ENCODE results near the gene DLG2. TPM values are rescaled to one million over a fixed set of nuclear protein-coding genes. Genes with fewer than 3 reads are reported as not detected.
"Not testable (repeated sequence)": the region's sequence is repeated elsewhere in the genome, so short reads cannot be mapped to it uniquely, and the experiment has no call there.

The DLG2 gene
- total RNA-seq, 1 experiment from 2014 or later = not detected

DNA sequence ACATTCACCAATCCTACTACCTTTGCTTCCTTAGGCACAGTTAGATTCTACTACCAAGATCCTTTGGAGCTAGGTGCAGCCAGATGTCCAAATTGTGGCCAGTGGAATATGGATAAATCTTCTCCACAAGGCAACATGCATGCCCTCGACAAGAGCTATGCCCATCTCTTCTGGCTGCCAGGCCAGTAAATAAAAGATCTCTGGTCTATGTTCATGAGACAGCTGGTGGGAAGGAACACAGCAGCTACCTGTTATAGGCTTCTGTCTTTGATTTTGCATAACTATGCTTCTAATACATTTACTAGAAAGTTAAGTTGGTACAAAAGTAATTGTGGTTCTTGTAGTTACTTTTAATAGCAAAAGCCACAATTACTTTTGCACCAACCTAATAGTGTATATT lies 182.7 kb downstream of the DLG2 start:
- no peak for DNase-seq (ENCODE audit: low read depth)

DNA sequence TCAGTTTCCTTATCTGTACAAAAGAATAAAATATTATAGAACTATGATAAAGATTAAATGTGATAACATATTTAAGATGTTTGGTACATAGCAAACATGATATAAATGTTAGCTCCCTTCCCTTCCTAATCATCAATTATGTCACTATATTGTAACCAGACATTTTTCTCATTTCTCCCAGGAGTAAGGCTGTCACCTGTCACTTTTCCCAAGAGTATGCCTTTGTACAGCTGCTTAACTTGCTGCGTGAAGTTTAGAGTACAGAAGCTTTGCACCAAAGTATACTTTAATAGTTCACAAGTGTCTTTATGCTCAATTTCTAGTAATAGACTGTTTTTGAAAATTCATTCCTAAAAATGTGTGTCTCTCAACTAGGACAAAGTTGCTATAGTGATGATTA lies 186.9 kb downstream of the DLG2 start:
- no peak for DNase-seq (ENCODE audit: low read depth)

DNA sequence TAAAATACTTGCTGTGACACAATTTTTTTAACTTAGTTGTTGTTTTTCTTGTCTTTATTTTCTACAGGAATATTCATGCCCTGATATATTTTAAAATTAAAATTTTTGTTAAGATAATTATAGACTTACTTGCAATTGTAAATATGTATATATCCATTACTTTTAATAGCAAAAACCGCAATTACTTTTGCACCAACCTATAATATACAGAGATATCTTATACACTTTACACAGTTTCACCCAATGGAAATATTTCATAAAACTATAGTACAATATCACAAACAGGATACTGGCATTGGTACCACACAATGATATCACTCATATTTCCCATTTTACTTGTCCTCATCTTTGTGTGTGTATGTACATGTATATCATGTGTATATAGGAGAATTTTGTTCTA lies 188.8 kb downstream of the DLG2 start:
- no peak for DNase-seq (ENCODE audit: low read depth)

DNA sequence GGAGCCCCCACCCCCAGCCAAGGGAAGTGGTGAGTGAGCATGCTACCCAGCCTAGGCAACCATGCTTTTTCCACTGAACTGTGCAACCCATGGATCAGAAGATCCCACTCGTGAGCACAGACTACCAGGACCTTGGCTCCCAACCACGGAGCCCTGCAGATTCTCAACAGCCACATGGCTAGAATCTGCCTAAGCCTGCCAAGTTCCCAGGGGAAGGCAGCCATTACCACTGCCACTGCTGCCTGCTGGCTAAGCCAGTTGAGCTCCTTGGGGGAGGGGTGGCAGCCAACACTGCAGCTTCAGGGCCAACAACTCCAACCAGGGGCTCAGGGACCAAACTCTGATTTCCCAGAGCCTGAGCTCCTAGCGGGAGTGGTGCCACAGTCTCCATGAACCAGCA lies 195.8 kb downstream of the DLG2 start:
- DNase-seq (ENCODE audit: low read depth) = no peak

DNA sequence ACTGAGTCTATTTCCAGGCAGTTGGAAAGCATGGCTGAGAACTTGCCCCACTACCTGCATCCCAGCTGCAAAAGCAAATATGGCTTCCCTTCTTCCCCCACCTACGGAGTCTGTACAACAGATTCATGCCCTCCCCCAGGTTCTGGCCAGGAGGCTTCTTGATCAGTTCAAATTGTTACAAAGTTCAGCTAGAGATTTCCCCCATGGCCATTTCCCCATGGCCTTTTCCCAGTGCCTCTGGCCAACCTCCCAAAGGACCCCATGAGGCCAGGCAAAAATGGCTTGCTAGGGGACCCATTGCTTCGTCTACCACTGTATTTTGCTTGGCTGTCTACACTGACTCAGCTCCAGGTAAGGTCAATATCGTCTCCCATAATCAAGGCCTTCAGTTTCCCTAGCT lies 203.3 kb downstream of the DLG2 start:
- no peak for DNase-seq (ENCODE audit: low read depth)

DNA sequence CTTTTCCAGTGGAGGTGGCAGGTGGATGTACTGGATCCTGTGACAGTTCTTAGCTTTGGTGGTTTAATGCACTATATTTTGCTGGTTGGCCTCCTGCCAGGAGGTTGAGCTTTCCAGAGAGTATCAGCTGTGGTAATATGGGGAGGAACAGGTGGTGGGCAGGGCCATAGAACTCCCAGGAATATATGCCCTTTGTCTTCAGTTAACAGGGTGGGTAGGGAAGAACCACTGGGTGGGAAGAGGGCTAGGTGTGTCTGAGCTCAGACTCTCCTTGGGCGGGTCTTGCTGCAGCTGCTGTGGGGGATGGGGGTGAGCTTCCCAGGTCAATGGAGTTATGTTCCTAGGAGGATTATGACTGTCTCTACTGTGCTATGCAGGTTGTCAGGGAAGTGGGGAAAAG lies 203.8 kb downstream of the DLG2 start:
- no peak for DNase-seq (ENCODE audit: low read depth)

DNA sequence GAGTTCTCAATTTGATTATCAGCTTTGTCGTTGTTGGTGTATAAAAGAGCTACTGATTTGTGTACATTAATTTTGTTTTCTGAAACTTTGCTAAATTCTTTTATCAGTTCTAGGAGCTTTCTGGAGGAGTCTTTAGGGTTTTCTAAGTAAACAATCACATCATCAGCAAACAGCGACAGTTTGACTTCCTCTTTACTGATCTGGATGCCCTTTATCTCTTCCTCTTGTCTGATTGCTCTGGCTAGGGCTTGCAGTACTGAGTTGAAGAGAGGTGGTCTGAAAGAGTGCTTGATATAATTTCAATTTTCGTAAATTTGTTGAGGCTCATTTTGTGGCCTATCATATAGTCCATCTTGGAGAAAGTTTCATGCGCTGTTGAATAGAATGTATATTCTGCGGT lies 213.0 kb downstream of the DLG2 start:
- no peak for DNase-seq (ENCODE audit: low read depth)

DNA sequence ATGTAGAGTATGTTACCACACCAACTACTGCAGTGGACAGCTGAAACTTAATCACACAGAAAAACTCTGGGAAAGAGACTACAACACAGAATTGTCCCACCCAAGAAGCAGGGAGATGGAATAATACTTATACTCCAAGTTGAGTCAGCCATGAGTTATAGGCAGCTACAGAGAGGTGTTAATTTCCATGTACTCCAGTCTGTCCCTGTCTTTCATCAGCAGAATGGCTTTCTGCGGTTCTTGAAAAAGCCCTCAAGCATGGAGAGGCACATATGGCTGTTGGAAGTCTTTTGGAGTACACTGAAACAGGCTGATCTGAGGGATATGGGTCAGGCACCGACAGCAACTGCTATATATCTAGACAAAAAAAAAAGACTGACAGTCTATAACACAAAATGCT lies 219.5 kb downstream of the DLG2 start:
- no peak for DNase-seq (ENCODE audit: low read depth)

DNA sequence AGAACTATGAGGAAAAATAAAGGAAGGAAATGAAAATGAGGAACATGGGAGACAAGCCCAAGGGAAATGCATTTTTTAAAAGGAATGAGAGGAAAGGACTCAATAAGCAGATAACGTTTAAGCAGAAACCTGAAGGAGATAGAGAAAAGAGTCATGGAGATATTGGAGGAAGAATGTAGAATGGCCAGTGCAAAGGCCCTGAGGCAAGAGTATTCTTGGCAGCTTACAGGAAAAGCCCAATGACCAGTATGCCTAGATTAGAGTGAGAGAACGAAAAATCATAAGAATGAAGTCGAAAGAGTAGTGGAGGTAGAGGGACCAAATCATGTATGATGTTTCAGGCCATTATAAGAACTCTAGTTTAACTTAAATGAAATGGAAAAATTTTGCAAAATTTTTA lies 220.3 kb downstream of the DLG2 start:
- DNase-seq (ENCODE audit: low read depth) = no peak

DNA sequence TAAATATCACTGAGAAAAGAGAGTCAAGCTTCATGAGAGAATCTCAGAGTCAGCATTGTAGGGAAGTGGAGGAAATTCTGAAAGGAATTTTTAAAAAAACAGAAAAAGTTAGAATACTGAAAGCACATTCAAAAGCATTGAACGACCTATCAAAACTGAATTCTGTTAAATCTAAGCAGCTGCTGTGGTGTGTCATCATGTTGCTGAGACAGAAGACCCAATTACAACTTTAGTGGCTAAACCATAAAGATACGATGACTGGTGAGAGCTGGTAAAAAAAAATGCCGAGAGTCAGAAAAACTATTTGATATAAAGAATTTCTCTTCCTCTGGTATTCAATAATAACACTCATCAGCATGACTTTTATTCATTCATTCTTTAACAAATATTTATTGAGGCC lies 220.8 kb downstream of the DLG2 start:
- DNase-seq (ENCODE audit: low read depth) = no peak

DNA sequence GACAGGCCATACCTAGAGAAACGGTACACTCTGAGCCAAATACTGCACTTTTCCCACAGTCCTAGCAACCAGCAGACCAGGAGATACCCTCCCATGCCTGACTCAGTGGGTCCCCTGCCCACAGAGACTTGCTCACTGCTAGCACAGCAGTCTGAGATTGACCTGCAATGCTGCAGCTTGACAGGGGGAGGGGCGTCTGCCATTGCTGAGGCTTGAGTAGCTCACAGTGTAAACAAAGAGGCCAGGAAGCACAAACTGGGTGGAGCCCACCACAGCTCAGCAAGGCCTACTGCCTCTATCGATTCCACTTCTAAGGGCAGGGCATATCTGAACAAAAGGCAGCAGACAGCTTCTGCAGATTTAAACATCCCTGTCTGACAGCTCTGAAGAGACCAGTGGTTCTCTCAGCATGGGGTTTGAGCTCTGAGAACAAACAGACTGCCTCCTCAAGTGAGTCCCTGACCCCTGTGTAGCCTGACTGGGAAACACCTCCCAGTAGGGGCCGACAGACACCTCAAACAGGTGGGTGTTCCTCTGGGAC lies 231.6 kb downstream of the DLG2 start:
- not testable (repeated sequence) for DNase-seq (ENCODE audit: low read depth)

DNA sequence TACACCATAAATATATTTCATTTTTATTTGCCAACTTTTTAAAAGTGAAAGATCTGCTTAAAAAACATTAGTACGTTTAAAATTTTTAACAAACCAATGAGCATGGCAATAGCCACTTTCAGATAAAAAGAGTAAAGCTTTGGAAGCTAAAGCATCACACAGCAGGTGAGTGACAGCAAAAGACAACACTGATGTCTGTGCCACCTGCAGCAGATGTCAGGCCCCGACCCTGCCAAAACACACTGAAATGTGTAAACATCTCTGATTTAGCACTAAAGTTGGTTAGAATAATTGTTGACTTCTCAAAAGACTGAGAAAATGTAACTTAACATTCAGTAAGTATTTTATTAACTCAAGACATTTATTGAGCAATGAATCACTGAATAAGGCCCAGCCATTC lies 232.9 kb downstream of the DLG2 start:
- DNase-seq (ENCODE audit: low read depth) = no peak

DNA sequence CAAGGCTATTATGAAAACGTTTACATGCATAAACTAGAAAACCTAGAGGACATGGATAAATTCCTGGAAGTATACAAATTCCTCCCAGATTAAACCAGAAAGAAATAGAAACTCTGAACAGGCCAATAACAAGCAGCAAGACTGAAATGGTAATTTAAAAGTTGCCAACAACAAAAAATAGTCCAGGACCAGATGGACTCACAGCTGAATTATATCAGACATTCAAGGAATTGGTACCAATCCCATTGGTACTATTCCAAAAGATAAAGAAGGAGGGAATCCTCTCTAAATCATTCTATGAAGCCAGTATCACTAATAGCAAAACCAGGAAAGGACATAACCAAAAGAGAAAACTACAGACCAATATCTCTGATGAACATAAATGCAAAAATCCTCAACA lies 236.0 kb downstream of the DLG2 start:
- DNase-seq (ENCODE audit: low read depth) = no peak

DNA sequence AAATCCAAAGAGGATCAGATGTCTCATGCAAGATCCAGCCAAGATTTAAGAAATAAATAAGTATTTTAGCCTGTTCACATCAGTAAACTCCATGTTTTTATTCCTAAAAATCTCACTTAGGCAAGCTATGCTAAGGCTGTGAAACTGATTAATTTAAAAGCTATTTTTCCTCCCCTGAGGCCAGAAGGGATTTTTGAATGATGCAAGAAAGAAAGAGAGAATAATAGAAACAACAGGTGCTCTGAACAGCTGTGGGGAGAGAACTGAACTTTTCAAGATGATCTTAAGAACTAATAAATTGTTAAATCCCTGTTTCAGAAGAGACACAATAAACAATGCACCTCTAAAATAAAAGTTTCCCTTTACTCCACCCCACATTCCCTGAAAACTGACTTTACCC lies 241.6 kb downstream of the DLG2 start:
- no peak for DNase-seq (ENCODE audit: low read depth)

DNA sequence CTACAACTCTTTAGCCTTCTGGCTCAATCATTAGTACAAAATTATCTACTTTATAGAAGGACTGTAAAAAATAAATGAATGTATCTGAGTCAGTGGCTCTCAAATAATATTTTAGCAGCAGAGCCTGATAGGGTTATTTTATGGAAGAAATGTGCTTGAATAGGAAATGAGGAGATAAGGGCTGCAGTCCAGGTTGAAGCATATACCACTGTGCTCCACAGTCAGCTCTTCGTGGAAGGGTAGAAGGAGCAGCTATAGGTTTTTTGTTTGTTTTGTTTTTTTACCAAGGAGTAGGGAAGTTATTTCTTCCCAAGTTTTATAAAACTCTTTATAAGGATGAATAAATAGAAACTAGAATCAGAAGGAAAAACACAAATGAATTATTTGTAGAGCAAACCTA lies 242.0 kb downstream of the DLG2 start:
- DNase-seq (ENCODE audit: low read depth) = no peak

DNA sequence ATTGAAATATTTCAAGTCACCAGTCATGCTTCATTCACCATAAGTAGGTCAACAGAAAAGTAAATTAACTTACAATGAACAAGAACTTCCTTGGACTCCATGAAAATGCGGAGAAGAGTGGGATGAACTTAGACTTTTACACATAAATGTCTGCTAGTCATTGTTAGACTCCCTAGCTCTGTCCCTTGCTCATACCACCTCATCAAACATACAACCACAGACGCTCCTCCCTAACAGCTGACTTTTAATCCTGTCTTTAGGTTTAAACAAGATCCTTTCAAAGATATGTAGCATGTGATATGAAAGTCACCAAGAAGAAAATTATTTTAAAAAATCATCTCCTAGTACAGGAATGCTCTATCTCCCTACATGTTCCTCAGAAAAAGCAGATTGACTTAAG lies 248.1 kb downstream of the DLG2 start:
- DNase-seq (ENCODE audit: low read depth) = no peak

DNA sequence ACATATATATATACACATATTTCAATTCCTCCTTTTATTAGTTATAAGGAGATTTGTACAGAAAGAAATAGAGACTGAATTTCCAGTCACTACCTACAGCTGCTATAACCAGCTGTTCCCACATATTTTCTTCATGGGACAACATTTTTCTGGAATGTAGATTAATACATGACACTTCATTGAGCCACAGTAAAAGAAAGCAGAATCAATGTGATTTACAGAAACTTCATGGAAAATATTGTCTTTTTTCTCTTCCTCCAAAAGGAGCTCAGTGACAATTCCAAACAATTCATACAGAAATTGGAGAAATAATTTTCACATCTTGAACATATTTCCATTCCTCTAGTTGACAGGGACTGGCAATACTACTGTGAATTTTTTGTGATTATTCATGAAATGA lies 249.2 kb downstream of the DLG2 start:
- no peak for DNase-seq (ENCODE audit: low read depth)

DNA sequence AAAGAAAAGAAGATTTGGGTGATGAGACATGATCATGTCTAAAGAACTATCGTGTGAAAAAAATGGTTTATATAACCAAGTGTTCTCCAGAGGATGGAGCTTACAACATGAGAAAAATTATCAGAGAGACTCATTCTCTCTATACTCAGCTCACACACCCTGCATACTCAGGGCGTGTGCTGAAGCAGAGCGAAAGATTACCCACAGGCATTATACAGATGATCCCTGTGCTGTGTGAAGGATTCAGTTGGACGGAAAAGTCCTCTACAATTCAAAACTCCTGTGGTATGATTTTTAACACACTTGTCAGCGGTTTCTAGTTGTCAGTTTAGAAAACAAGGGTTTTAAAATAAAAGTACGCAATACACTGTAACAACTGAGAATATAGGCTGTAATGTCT lies 267.3 kb downstream of the DLG2 start:
- no peak for DNase-seq (ENCODE audit: low read depth)

DNA sequence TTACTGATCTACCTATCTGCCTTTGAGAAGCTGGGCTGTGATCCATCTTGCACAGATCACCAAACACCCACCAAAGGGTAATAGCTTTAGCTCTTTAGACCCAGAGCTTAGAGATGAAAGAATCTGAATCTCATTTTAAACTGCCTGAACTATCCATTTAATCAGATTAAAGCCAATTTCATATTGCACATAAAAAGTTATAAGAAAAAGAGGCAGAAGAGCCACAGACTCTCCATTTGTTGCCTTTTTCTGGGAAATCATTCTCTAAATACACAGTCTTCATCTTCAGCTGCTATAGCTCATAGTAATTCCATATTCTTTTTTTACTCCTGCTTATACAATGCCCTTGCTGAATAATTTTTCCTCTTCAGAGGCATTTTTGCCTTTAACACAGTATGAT lies 271.2 kb downstream of the DLG2 start:
- no peak for DNase-seq (ENCODE audit: low read depth)

DNA sequence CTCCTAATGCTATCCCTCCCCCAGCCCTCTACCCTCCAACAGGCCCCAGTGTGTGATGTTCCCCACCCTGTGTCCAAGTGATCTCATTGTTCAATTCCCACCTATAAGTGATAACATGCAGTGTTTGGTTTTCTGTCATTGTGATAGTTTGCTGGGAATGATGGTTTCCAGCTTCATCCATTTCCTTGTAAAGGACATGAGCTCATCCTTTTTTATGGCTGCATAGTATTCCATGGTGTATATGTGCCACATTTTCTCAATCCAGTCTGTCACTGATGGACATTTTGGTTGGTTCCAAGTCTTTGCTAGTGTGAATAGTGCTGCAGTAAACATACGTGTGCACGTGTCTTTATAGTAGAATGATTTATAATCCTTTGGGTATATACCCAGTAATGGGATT lies 277.6 kb downstream of the DLG2 start:
- DNase-seq (ENCODE audit: low read depth) = not testable (repeated sequence)

DNA sequence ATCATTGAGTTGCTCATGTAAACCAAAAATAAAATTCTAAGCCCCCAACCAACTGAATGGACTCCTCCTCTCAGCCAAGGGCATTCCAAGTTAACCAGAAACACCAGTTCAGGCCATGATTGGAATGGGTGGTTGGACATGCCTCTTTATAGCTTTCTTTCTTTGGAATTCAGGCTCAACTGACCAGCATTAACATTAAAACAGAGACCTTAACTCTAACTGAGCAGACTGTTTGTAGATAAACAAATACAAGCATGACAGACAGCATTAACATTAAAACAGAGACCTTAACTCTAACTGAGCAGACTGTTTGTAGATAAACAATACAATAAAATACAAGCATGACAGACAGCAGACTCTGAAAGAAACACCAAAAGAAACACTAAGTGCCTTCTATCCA lies 278.2 kb downstream of the DLG2 start:
- DNase-seq (ENCODE audit: low read depth) = no peak

DNA sequence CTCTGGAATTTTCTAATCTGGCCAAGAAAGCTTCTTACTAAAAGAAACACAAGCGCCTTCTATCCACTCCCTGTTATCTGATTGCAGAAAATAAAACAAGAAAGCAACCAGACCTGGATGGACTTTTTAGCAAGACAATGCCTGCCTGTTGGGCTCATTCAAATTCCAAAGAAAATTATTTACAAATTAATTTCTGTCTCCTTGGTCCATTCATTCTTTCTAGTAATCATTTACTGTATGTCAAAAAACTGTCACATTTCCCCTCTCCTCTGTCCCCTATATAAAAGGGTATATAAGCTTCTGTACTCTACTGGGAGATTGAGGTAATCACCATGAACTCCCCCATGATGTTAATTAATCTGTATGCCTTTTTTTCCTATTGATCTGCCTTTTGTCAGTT lies 279.9 kb downstream of the DLG2 start:
- DNase-seq (ENCODE audit: low read depth) = no peak

DNA sequence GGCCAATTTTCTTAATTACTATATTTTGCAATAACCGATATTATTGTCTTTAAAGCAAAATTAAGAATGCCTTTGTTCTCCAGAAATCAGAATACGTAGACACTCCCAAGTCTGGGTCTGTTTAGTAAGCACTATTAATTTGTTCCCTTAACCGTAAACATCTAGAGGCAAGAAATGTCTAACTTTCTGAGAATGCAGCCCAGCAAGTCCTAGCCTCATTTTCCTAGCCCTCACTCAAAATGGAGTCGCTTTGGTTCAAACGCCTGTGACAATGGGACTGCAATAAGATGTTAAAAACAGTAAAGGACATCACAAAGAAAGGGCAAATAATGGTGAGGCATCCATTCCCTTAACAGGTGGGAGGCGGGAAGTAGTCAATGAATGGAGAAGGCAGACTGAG lies 280.7 kb downstream of the DLG2 start:
- DNase-seq (ENCODE audit: low read depth) = no peak

DNA sequence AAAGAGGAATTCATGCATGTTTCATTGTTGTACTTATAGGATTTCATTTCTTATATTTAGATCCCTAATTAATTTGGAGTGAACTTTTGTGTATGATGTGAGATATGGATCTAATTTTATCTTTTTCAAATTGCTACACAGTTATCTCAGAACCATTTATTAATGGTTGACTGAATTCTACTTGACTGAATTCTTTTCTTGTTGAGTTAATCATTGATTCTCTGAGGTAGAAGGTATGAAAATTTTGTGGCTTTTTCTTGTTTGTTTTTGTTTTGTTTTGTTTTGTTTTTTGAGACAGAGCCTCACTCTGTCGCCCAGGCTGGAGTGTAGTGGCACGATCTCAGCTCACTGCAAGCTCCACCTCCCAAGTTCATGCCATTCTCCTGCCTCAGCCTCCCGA lies 286.3 kb downstream of the DLG2 start:
- DNase-seq (ENCODE audit: low read depth) = not testable (repeated sequence)

DNA sequence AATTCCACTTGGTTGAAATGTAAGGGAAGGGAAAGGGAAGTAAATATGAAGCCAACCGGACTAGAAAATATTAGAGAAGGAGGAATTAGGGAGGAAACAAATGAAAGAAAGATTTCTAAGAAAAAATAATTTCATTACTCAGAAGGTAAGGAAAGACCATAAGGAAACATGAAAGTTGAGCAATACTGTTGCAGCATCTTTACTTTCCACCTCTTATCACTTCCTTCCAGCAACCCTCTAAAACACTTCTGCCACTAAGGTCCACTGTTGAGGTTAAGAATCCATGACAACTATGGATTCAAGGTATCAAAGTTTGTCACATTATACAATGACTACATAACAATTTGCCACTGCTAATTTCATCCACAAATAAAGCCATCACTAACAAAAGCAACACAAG lies 308.6 kb downstream of the DLG2 start:
- DNase-seq (ENCODE audit: low read depth) = no peak

All from M059J (cell line).